D721Med (cell line): ENCODE results near the gene SHMT2.

Experiments
- DNase-seq: peaks from one replicate; pipeline ENCODE4 v3.0.0; 2011; ENCODE audit warnings: low spot score; ENCODE audit not compliant: insufficient read length
- FAIRE-seq: peaks from 2 replicates; lab custom pipeline; 2011; peaks lifted over from hg19 to GRCh38; lab: Jason Lieb, UNC
- TF ChIP-seq, protein P1 (sequence below): IDR thresholded peaks from 2 replicates; pipeline ENCODE4 v1.5.1; 2012; ENCODE audit warnings: mild to moderate bottlenecking, control low read depth; ENCODE audit not compliant: insufficient read depth; ENCODE audit errors: missing control alignments

Gene SHMT2

DNA sequence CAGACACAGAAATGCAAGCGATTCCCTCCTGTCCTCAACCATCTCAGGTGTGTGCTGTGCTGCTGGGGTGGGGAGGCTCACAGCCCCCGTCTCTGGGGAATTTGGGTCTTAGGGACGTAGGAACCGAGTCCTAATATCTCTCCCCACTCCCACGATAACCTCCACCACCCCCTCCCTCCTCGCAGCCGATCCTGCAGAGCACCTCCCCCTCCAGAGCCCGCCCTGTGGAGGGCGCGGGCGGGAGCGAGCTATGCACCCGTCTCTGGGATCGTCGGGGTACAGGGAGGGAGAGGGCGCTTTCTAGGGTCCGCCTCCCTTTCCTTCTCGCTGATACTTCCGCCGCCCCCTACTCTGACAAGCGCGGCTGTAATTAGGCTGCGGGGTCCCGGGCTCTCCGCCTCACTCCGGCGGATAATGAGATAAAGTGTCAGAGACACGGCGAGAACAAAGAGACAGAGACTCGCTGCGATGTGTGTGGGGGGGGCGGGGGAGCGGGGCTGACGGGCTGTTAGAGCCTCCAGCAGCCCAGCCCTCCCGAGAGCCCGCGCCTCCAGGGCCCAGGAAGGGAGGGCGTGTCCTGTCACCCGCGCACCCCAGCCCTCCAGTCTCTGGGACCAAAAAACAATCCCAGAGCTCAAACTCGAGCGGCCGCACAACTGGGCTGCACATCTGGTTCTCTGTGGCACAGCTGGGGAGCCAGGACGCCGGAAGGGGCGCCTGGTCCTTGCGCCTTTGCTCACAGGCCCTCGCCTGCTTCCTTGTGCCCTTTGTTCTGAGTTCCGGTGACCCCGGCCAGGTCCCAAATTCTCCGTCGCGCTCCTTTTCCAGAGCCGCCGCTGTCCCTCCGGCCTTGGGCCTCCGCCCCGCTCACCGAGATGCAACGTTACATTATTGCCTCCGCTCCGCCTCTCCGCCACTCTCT is 8.7 kb downstream of the SHMT2 start:
- FAIRE-seq, result no peak
- no peak for DNase-seq
- TF ChIP-seq, protein P1, sequence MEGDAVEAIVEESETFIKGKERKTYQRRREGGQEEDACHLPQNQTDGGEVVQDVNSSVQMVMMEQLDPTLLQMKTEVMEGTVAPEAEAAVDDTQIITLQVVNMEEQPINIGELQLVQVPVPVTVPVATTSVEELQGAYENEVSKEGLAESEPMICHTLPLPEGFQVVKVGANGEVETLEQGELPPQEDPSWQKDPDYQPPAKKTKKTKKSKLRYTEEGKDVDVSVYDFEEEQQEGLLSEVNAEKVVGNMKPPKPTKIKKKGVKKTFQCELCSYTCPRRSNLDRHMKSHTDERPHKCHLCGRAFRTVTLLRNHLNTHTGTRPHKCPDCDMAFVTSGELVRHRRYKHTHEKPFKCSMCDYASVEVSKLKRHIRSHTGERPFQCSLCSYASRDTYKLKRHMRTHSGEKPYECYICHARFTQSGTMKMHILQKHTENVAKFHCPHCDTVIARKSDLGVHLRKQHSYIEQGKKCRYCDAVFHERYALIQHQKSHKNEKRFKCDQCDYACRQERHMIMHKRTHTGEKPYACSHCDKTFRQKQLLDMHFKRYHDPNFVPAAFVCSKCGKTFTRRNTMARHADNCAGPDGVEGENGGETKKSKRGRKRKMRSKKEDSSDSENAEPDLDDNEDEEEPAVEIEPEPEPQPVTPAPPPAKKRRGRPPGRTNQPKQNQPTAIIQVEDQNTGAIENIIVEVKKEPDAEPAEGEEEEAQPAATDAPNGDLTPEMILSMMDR, result no peak

DNA sequence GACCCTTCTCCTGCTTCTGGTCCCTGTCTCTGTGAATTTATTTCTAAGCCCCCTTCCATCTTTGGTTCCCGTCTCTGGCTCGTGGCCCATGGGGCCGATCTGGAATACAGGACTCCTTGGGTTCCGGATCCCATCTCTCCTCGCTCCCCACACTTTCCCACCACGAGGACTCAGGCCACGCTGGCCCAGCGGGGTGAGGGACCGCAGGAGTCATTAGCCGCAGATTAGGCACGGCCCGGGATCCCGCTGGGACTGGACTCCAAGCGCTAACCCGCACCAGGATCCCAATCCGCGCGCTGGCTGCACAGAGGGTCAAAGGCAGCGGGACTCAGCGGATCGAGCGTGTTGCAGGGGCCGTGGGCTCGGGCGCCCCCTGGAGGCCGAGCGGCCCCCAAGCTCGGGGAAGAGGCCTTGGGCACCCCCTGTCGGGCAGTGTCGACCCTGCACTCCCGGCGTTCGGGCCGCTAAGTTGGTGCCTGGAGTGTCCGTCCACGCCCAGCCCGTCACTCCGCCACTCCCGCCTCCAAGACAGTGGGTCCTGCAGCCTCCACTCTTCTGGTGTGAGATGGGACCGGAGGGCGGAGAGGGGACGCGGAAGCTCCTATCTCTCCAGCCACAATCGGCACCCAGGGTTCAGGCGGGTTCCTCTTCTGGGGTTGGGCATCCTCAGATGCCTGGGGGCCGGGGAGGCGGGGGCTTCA is 9.5 kb downstream of the SHMT2 start:
- no peak for FAIRE-seq
- DNase-seq, result peak; percentile 99
- TF ChIP-seq, protein P1, result peak; percentile 100

DNA sequence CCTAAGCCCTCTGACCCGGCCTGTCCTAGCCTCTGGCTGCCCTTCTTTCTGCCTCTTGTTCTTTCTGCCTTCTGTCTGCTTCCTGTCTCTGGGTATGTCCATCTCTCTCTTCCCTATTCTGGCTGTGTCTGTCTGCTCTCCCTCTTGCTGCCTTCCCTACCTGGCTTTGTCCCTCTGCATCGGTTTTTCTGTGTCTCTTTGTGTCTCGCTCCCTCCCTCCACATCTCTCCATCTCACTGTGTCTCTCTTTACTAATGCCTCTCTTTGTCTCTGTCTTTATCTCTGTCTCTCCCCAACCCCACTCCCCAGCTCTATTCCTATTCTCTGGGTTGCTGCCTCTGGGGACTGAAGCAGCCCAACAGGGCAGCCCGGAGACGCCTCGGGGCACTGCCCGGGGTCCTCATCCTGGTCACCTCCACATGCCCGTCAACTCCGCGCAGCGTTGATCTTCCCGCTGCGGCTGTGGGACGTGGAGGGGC is 10.1 kb downstream of the SHMT2 start:
- DNase-seq (no peak), FAIRE-seq (no peak)
- TF ChIP-seq, protein P1, result no peak

DNA sequence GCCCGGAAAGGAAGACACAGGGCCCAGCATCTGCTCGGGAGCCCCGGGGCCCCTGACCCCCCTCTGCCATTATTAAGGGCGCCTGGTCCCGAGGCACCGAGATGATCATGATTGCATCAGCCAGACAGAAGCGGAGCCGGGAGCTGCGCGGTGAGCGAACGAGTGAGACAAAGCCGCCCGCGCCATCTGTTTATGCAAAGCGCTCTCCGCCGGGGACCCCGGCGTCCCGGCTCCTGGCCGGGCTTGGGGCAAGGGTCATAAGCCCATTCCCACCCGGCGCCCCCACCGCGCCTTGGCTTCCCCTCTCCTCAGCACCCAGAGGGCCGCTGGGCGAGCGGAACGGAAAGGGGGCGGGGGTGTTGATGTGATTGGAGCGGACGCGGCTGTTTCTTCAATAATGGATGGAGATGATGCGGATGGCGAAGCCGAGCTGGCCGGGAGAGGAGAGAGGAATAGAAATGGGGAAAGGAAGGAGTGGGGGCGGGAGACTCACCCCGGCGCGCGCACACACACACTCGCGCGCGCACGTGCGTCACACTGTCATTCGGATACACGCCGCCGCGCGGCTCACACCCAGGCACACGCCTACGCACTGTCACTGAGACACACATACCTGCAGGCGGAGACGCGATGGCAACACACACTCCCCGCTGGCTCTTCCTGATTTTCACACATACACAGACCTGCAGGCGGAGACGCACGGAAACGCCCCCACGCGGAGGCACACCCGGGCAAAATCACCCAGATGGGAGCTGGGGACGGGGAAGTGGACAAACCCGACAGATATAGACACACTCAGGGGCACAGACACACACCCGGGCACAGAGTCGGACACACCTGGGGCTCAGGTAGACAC is 10.8 kb downstream of the SHMT2 start:
- no peak for FAIRE-seq
- DNase-seq, result peak; percentile 57

DNA sequence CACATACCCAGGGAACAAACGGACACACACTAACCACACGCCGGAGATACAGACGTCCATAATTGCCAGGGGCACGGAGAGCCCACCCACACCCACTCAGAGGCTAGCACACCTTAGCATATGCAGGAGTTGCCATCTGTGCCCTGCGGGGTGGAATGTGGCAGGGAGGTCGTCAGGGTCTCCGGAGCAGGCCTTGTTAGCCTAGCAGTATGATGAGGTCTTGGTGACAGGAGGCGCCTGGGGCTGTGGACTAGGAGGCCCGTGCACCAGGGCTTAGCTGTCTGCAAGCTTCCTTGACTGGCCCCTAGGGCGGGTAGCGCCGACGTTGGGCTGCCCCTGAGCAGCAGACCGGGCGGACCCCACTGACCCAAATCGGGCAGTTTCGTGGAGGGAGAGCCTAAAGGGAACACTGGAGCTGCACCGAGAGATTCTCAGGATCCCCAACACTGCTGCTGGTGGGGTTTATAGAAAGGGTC is 11.5 kb downstream of the SHMT2 start:
- DNase-seq (no peak), FAIRE-seq (no peak)

More for the DNA sequence above, 10.8 kb downstream of the SHMT2 start:
- TF ChIP-seq, protein P1, result no peak

More for the DNA sequence above, 11.5 kb downstream of the SHMT2 start:
- TF ChIP-seq, protein P1, result no peak
